Upper lobe of left lung (tissue), 4 donors: ENCODE data around the gene BIN2.

Experiments used
- EP300 ChIP-seq, 4 donors: sonication (generic); formaldehyde crosslinking; IDR thresholded peaks; one replicate each; pipeline ENCODE4 v1.5.1; 2017; ENCODE audit warnings: antibody characterized with exemption in 4 of 4, control low read depth in 2 of 4
- TF ChIP-seq, protein P1 (sequence below), 6 experiments: fragments of 450-650 bp in 4 of 6; fragments of 200-600 bp in 2 of 6; sonication (generic) in 2 of 6; IDR thresholded peaks; one replicate each; pipeline ENCODE4 v1.5.1; 2016 to 2019; ENCODE audit warnings: antibody characterized with exemption in 6 of 6

DNA sequence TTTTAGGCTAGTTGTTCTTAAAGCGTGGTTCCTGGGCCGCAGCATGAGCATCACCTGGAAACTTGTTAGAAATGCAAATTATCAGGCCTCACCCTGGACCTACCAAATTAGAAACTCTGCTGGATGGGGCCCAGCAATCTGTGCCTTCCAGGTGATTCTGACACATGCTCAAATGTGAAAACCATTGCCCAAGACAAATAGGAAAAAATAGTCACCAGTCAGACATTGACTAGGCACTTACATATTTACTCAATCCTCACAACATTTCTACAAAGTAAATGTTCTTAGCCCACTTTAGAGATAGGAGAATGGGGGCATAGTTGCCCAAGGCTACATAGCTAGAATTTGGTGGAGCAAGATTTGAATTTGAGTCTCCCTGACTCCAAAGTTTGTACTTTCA is 19.2 kb upstream of the BIN2 start:
- TF ChIP-seq, protein P1, sequence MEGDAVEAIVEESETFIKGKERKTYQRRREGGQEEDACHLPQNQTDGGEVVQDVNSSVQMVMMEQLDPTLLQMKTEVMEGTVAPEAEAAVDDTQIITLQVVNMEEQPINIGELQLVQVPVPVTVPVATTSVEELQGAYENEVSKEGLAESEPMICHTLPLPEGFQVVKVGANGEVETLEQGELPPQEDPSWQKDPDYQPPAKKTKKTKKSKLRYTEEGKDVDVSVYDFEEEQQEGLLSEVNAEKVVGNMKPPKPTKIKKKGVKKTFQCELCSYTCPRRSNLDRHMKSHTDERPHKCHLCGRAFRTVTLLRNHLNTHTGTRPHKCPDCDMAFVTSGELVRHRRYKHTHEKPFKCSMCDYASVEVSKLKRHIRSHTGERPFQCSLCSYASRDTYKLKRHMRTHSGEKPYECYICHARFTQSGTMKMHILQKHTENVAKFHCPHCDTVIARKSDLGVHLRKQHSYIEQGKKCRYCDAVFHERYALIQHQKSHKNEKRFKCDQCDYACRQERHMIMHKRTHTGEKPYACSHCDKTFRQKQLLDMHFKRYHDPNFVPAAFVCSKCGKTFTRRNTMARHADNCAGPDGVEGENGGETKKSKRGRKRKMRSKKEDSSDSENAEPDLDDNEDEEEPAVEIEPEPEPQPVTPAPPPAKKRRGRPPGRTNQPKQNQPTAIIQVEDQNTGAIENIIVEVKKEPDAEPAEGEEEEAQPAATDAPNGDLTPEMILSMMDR (IDR thresholded peaks at IDR 0.05) = no peak
- TF ChIP-seq EP300 (IDR thresholded peaks at IDR 0.05) = no peak
